HUES48 (cell line): ENCODE data around the gene KDR.

Source experiments
- H3K27ac ChIP-seq: one replicate; pipeline ENCODE4 v1.7.0; 2013; ENCODE audit warnings: low read depth, low read length, inconsistent platforms
- H3K27me3 ChIP-seq: 2 replicates; pipeline ENCODE4 v1.6.1; 2013; ENCODE audit warnings: mild to moderate bottlenecking, low read length; ENCODE audit not compliant: control insufficient read depth, insufficient read depth
- H3K36me3 ChIP-seq: 2 replicates; pipeline ENCODE4 v1.6.1; 2013; ENCODE audit warnings: low read length; ENCODE audit not compliant: control insufficient read depth, insufficient read depth
- H3K4me1 ChIP-seq: 2 replicates; pipeline ENCODE4 v1.6.1; 2013; ENCODE audit warnings: mild to moderate bottlenecking, low read length; ENCODE audit not compliant: control insufficient read depth, insufficient read depth
- H3K4me3 ChIP-seq: 2 replicates; pipeline ENCODE4 v1.5.1; 2013; ENCODE audit warnings: mild to moderate bottlenecking, low read depth, low read length
- H3K9ac ChIP-seq: 2 replicates; pipeline ENCODE4 v1.6.1; 2013; ENCODE audit warnings: mild to moderate bottlenecking, low read depth, low read length, moderate library complexity
- H3K9me3 ChIP-seq: 2 replicates; pipeline ENCODE4 v1.6.1; 2013; ENCODE audit warnings: low read length; ENCODE audit not compliant: control insufficient read depth, insufficient read depth

KDR gene

DNA sequence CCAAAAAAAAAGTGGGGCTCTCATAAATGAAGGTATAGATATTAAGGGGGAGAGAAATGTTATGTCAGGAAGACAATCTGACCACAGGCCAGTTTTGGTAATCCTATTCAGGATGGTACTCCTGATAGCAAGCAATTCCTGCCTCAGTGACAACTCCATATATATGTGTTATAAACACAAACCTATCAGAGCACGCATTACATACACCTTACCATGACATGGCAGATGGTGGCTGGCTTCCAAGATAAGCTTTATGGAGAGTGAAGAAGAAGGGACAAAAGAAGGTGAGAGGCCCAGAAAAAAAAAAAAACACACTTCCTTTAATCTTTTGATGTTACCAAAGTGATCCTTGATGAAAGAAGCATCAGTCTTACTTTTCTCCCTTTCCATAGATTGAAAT lies 29.5 kb upstream of the KDR start:
- H3K36me3 ChIP-seq = no peaks in the 10 kb centered on the region
- no peak overlapping the region for H3K9ac ChIP-seq
- no peaks in the 10 kb centered on the region for H3K27me3 ChIP-seq
- H3K27ac ChIP-seq = no peak overlapping the region
- no peaks in the 10 kb centered on the region for H3K9me3 ChIP-seq
- H3K4me3 ChIP-seq = no peak overlapping the region
- no peaks in the 10 kb centered on the region for H3K4me1 ChIP-seq

DNA sequence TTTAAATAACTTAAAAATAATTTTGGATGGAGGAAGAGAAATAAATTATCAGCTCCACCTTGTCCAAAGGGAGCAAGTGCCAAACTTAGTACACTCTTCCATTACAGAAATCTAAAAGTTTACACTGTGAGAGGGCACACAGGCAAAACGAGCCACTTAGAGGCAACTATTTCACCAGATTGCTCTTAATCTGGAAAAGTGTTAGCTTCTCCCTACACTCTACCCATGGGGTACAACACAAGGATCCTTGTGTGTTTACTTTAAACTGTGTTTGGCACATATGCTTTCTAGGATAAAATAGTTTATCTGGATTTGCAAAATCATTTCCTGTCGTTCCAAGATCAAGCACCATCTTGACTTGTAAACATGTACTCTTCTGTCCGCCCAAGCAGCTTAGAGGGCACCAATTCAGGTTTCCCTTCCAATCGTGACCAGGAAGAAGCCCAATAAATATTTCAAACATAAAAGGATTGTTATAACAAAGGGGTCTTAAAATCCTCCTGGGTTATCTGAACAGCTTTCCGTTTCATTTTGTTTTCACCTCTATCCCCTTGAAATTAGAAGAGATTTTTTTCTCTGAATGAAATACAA lies 29.0 kb upstream of the KDR start:
- Histone ChIP-seq H3K27me3 (no peaks in the 10 kb centered on the region), H3K9ac (no peak overlapping the region), H3K4me1 (no peaks in the 10 kb centered on the region), H3K27ac (no peak overlapping the region), H3K4me3 (no peak overlapping the region), H3K36me3 (no peaks in the 10 kb centered on the region), H3K9me3 (no peaks in the 10 kb centered on the region)

DNA sequence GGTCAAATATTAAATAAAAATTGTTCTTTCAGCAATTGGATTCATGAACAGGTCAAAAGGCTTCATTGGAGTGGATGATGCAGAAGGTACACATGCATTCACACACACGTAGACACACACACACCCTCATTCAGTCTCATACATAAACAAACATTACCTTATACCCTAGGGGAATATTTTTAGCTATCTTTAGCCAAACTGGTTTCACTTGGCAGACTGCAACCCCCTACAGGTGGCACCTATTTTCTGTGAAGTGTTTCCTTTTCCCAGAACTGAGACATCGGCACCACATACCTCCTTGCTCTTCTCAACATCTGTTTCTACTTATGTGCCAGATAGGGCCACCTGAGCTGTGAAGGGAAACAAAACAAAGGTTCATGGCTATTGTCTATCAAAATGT lies 18.5 kb upstream of the KDR start:
- H3K36me3 ChIP-seq = no peaks in the 10 kb centered on the region
- H3K4me1 ChIP-seq = no peaks in the 10 kb centered on the region
- no peaks in the 10 kb centered on the region for H3K27me3 ChIP-seq
- no peaks in the 10 kb centered on the region for H3K9me3 ChIP-seq
- no peak overlapping the region for H3K27ac ChIP-seq
- H3K9ac ChIP-seq = no peak overlapping the region
- H3K4me3 ChIP-seq = no peak overlapping the region

DNA sequence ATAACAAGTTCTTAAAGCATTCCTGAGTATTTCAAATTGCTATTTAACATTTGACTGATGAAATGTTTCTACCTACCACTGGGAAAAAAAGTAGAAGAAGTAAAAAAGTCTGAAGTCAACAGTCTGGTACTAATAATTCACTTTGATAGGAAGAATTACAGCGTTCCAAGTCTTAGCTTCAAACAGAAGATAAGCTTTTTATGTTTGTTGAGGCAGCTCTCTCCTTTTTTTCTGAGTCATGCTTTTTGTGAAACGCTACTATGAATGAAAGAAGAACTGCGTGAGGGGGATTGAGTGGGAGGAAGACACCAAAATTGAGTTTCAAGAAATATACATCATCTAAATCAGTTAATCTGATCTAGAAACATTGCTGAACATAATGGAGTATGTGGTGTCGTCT lies 13.0 kb upstream of the KDR start:
- Histone ChIP-seq H3K4me3 (no peak overlapping the region), H3K27ac (no peak overlapping the region), H3K9me3 (no peaks in the 10 kb centered on the region), H3K36me3 (no peaks in the 10 kb centered on the region), H3K9ac (no peak overlapping the region), H3K4me1 (peaks cover 12% of the 10 kb centered on the region), H3K27me3 (no peaks in the 10 kb centered on the region)

DNA sequence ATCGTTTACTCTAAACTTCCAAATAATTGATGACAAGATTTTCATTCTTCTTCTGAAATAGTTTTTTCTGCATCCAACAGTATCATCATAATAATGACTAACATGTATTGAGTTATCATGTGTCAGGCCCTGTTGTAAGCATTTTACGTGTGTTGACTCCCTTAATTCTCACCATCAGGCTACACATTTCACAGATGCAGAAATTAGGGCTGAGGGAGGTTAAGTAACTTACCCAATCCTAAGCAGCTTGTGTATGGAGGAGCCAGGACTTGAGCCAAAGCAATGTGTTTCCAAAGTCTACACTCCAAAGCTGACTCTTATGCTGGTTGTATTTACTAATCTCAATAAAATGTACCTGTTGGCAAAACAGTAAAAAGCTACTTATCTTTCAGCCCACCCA lies 11.2 kb upstream of the KDR start:
- Histone ChIP-seq H3K4me1 (peaks cover 21% of the 10 kb centered on the region), H3K9me3 (no peaks in the 10 kb centered on the region), H3K9ac (no peak overlapping the region), H3K27me3 (no peaks in the 10 kb centered on the region), H3K36me3 (no peaks in the 10 kb centered on the region), H3K4me3 (no peak overlapping the region), H3K27ac (no peak overlapping the region)

DNA sequence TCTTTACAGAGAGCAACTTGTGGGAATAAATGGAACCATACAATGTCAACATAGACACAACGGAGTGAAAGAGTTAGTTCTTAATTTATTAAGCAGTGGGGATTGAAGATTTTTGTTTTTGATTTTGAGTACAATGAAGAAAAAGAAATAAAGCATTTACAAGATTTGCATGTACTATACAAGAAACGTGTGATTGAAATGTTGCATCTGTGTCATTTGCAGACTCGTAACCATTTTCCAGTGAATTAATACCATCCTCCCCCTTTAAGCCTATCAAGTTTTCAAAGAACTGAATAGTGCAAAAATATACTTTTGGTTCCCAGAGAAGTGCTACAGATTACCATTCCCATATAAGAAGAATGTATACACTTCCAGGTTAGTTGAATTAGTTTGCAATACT lies 8.6 kb upstream of the KDR start:
- H3K9me3 ChIP-seq = no peaks in the 10 kb centered on the region
- H3K36me3 ChIP-seq = no peaks in the 10 kb centered on the region
- H3K4me3 ChIP-seq = no peak overlapping the region
- H3K27me3 ChIP-seq = no peaks in the 10 kb centered on the region
- H3K27ac ChIP-seq = no peak overlapping the region
- H3K4me1 ChIP-seq = peaks cover 27% of the 10 kb centered on the region
- no peak overlapping the region for H3K9ac ChIP-seq

DNA sequence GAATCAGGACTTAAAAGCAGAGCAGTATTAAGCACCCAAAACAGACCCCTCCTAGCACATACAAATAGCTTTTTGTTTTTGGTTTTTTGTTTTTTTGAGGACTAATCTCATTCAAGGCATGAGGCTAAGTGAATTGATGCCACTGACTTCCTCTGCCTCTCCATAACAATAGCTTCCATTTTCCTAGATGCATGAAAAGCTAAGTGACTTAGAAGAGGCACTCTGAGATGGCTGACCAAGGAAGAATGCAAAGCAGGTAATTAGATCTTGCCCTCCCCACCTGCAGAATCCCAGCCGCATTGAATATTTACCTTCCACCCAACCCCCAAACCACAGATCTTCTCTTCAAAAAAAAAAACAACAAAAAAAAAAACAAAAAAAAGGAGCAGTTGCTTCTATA lies 7.4 kb upstream of the KDR start:
- Histone ChIP-seq H3K9me3 (no peaks in the 10 kb centered on the region), H3K36me3 (no peaks in the 10 kb centered on the region), H3K27ac (peak overlapping the region; percentile 84), H3K27me3 (no peaks in the 10 kb centered on the region), H3K9ac (peak overlapping the region; percentile 6; the same call in 1 of the 2 replicates), H3K4me1 (peaks cover 27% of the 10 kb centered on the region), H3K4me3 (peak overlapping the region; percentile 45)

DNA sequence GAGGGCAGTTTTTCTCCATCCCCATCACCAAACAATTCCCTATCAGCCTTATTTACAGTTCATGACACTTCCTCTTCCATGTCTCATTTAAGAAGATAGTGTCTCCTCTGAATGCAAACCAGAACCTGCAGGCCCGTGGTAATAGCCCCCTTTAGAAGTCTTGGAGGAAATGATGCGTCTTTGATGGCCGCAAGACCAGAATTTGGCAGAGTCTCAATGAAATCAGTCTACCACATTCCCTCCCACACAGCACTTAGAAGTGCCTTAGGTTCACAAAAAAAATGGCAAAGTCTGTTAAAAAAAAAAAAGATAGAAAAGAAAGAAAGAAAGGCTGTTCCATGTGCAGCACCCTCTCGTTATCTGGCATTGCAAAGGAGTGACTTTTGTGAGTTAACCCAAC lies 2.1 kb upstream of the KDR start:
- Histone ChIP-seq H3K9ac (no peak overlapping the region), H3K27me3 (peaks cover 32% of the 10 kb centered on the region), H3K4me3 (no peak overlapping the region), H3K4me1 (peaks cover 23% of the 10 kb centered on the region), H3K9me3 (no peaks in the 10 kb centered on the region), H3K27ac (no peak overlapping the region), H3K36me3 (no peaks in the 10 kb centered on the region)

DNA sequence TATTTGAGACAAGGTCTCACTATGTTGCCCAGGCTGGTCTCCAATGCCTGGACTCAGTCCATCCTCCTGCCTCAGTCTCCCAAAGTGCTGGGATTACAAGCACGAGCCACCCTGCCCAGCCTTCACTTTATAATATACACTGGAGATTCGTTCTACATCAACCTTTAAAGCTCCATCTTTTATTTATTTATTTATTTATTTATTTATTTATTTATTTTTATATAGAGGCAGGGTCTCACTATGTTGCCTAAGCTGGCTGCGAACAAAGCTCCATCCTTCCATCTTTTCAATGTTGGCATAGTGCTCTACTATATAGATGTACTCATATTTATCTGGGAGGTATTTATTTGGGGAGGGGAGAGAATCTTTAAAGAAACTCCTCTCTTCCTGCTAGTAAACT lies 1.7 kb upstream of the KDR start:
- Histone ChIP-seq H3K9me3 (no peaks in the 10 kb centered on the region), H3K4me1 (peaks cover 23% of the 10 kb centered on the region), H3K27me3 (peaks cover 32% of the 10 kb centered on the region), H3K9ac (no peak overlapping the region), H3K27ac (no peak overlapping the region), H3K4me3 (no peak overlapping the region), H3K36me3 (no peaks in the 10 kb centered on the region)

DNA sequence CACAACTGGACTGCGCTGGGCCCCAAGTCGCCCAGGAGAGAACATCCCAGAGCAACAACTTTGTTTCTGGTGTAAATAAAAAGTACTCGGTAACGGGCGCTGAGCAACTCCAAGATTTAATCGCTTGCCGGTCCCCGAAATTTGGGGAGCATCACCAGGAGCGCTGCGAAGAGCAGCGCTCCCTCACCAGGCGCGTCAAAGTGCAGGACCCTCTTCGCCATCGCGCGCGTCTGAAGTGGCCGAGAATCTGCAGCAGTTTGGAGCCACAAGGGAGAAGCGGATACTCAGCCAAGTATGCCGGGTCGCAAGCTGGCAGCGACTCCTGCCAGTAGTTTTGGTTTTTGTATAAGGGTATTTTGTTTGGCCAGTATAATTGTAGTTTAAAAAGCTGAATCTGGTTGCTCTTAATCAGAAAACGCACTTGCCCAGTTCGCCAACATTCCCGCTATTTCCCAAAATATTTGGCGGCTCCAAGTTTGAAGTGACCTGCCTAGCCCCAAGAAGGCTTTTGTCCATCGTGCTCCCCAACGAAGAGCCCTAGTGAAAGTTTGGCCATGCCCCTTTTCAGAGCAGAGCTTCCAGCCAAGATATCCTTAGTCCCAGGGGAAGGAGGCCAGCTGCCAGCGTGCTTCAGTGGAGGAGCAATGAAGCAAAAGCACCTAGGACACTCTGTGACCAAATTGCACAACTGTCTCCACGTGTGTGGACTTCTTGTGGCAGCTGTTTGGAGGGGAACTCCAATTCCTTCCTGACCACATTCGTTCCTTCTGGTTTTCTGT lies 557 bp upstream of the KDR start:
- Histone ChIP-seq H3K9ac (no peak overlapping the region), H3K4me1 (peaks cover 13% of the 10 kb centered on the region), H3K27me3 (peaks cover 32% of the 10 kb centered on the region), H3K36me3 (no peaks in the 10 kb centered on the region), H3K27ac (no peak overlapping the region), H3K4me3 (peak overlapping the region; percentile 77), H3K9me3 (no peaks in the 10 kb centered on the region)

DNA sequence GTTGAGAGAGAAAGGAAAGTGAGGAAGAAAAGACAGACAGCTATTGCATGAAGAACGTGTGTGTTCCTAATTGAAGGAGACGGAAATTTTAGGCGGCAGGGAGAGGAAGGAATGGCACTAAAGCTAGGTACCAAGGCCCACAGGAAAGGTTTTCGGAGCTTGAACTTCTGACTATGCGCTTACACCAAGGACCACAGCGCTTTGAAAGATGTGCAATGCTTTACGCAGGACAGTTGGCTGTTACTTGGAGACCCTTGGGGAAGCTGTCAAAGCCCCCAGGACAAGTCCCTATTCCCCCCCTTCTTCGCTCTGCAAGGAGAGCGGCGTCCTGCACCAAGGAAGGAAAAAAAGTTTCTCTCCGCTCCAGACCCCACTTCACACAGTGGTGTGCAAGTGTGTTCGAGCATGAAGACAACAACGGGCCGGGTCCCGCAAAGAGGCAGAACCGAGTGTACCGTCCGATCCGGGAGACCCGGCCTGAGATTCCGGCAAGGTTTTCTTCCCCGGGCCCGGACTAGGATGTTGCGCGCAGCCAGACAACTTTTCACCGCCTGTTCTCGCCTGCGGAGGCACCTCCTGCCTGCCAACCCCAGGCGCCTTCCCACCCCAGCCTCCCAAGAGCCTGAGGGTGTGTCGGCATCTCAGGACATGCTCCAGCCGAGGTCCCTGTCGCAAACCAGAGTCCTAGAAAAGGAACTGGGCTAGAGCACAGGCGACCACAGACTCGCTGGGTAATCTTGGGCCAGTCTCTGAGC lies 896 bp downstream of the KDR start:
- peaks cover 9% of the 10 kb centered on the region; the same call in 1 of the 2 replicates for H3K36me3 ChIP-seq
- H3K27ac ChIP-seq = no peak overlapping the region
- no peak overlapping the region; the same call in 1 of the 2 replicates for H3K9ac ChIP-seq
- peaks cover 13% of the 10 kb centered on the region for H3K4me1 ChIP-seq
- peaks cover 32% of the 10 kb centered on the region for H3K27me3 ChIP-seq
- peak overlapping the region; percentile 77 for H3K4me3 ChIP-seq
- H3K9me3 ChIP-seq = no peaks in the 10 kb centered on the region
